ENCODE results near the gene RAB3IL1. TPM values are rescaled to one million over a fixed set of nuclear protein-coding genes. Genes with fewer than 3 reads are reported as not detected.

Gene RAB3IL1
- total and polyA plus RNA-seq, 9 of the 15 experiments (the other 6 are each of a cell fraction or from before 2014, with no cell fraction given) = 0.15 to 42.6 (median 15.5) TPM

- TF ChIP-seq ELK3 (CRISPR knock-in tag; IDR thresholded peaks at IDR 0.05) (no peak), ZEB2 (IDR thresholded peaks at IDR 0.05) (peak; percentile 91), FUS (optimal IDR thresholded peaks at IDR 0.05; ENCODE audit: low read depth, low read length) (no peak), RBM15 (IDR thresholded peaks at IDR 0.05; ENCODE audit: insufficient read depth, low read length) (no peak), ZNF76 (CRISPR knock-in tag; IDR thresholded peaks at IDR 0.05; ENCODE audit: borderline replicate concordance) (no peak), RCOR1 (IDR thresholded peaks at IDR 0.05; ENCODE audit: borderline replicate concordance in 1 of 2, low read depth in 2 of 2, low read length in 2 of 2) (peak in 1 of 2 experiments; percentile 78; a peak in 3 of 4 replicates), SIRT6 (IDR thresholded peaks at IDR 0.05; ENCODE audit: low read depth, low read length) (peak; percentile 54), ZNF175 (CRISPR knock-in tag; IDR thresholded peaks at IDR 0.05; ENCODE audit: low read depth) (no peak), SMARCC2 (IDR thresholded peaks at IDR 0.05; ENCODE audit: low read depth) (0 out of 2 replicates have a peak, but pooled peaks have one; percentile 79), ATF3 (IDR thresholded peaks at IDR 0.05) (no peak), ATF3 (CRISPR knock-in tag; conservative IDR thresholded peaks at IDR 0.05) (no peak), RAD51 (IDR thresholded peaks at IDR 0.05; ENCODE audit: borderline replicate concordance, low read depth) (peak; percentile 2; the same call in 1 of the 2 replicates), TAF1 (IDR thresholded peaks at IDR 0.05; ENCODE audit: control insufficient read depth, extremely low read depth, insufficient read depth, low read length, severe bottlenecking) (no peak), ZFPM2 (CRISPR knock-in tag; IDR thresholded peaks at IDR 0.05) (no peak), DLX4 (CRISPR knock-in tag; IDR thresholded peaks at IDR 0.05) (no peak), ZNF324 (CRISPR knock-in tag; IDR thresholded peaks at IDR 0.05) (no peak), ELK1 (CRISPR knock-in tag; IDR thresholded peaks at IDR 0.05) (no peak), ZBTB12 (CRISPR knock-in tag; IDR thresholded peaks at IDR 0.05) (no peak), XRCC5 (IDR thresholded peaks at IDR 0.05; ENCODE audit: low read depth, low read length) (peak; percentile 35; the same call in 1 of the 2 replicates), CHD4 (IDR thresholded peaks at IDR 0.05; ENCODE audit: insufficient read depth, insufficient replicate concordance, low read depth, low read length, poor library complexity, severe bottlenecking) (no peak), ZNF140 (CRISPR knock-in tag; IDR thresholded peaks at IDR 0.05) (no peak), CEBPG (CRISPR knock-in tag; IDR thresholded peaks at IDR 0.05) (no peak), CEBPG (tag; conservative IDR thresholded peaks at IDR 0.05 in 1 of 2, IDR thresholded peaks at IDR 0.05 in 1 of 2) (no peak), ZNF583 (CRISPR knock-in tag; IDR thresholded peaks at IDR 0.05) (no peak), CHD2 (IDR thresholded peaks at IDR 0.05; ENCODE audit: low read depth, low read length) (no peak; the same call in 1 of the 2 replicates)
Observed at GRCh38 chr11:61966734-61967115, 49.4 kb upstream of the RAB3IL1 start (continued).

All from K562 (cell line).